Gastroesophageal sphincter (tissue), 4 donors: ENCODE results near the gene TMEM255B. TPM values are rescaled to one million over a fixed set of nuclear protein-coding genes. Genes with fewer than 3 reads are reported as not detected.

Experiments
- ATAC-seq: fragments of 150-250 bp; one replicate; pipeline ENCODE4 v1.9.1; 2016; ENCODE audit warnings: mild to moderate bottlenecking, moderate library complexity
- H3K27ac ChIP-seq, 4 donors: fragments of 200-600 bp; sonication (generic) in 3 of 4; 1 replicate in 3 of 4; 2 replicates in 1 of 4; pipeline ENCODE4 v1.5.1; 2016 to 2019
- H3K27me3 ChIP-seq: fragments of 200-600 bp; sonication (generic); one replicate; pipeline ENCODE4 v1.5.1; 2019
- H3K36me3 ChIP-seq, 2 donors: fragments of 200-600 bp; sonication (generic); one replicate each; pipeline ENCODE4 v1.5.1; 2019; ENCODE audit warnings: control low read depth in 1 of 2
- H3K4me1 ChIP-seq, 3 donors: fragments of 200-600 bp; sonication (generic); 1 replicate in 2 of 3; 2 replicates in 1 of 3; pipeline ENCODE4 v1.5.1; 2016 to 2019; ENCODE audit warnings: control low read depth in 2 of 3
- H3K4me3 ChIP-seq, 2 donors: fragments of 200-600 bp; sonication (generic); one replicate each; pipeline ENCODE4 v1.5.1; 2019; ENCODE audit warnings: mild to moderate bottlenecking in 1 of 2, moderate library complexity in 1 of 2
- H3K9me3 ChIP-seq, 3 donors: fragments of 200-600 bp; sonication (generic); one replicate each; pipeline ENCODE4 v1.5.1; 2017 to 2019; ENCODE audit warnings: control low read depth in 2 of 3
- EP300 ChIP-seq: sonication (generic); formaldehyde crosslinking; IDR thresholded peaks from one replicate; pipeline ENCODE4 v1.6.1; 2017; ENCODE audit warnings: antibody characterized with exemption, mild to moderate bottlenecking
- POLR2A ChIP-seq, 2 donors: fragments of 450-650 bp; IDR thresholded peaks; one replicate each; pipeline ENCODE4 v1.6.1; 2017; ENCODE audit warnings: antibody characterized with exemption in 2 of 2, mild to moderate bottlenecking in 2 of 2, moderate library complexity in 1 of 2
- POLR2AphosphoS5 ChIP-seq: sonication (generic); formaldehyde crosslinking; IDR thresholded peaks from one replicate; pipeline ENCODE4 v1.6.1; 2017; ENCODE audit warnings: antibody characterized with exemption
- WGBS, 2 donors: methylation state at CpG; one replicate each; pipeline ENCODE4 v1.1.5; 2018; ENCODE audit warnings: low coverage in 1 of 2; 5-methylcytosine and 5-hydroxymethylcytosine counted together
- total RNA-seq, 4 donors: library from RNA; depleted of rRNA; stranded (reverse); fragments of >200 nt; gene quantifications; one replicate each; pipeline ENCODE4 v1.1.0, GENCODE V29; 2016
- TF ChIP-seq, protein P1 (sequence below), 4 experiments: fragments of 200-600 bp in 2 of 4; fragments of 450-650 bp in 2 of 4; sonication (generic) in 1 of 4; IDR thresholded peaks; one replicate each; pipeline ENCODE4 v1.5.1; 2017 to 2019; ENCODE audit warnings: antibody characterized with exemption in 4 of 4, mild to moderate bottlenecking in 2 of 4, moderate library complexity in 2 of 4

TMEM255B gene
- total RNA-seq, 4 donors from 2014 or later, result 4.9 to 13.2 (median 7.8) TPM

DNA sequence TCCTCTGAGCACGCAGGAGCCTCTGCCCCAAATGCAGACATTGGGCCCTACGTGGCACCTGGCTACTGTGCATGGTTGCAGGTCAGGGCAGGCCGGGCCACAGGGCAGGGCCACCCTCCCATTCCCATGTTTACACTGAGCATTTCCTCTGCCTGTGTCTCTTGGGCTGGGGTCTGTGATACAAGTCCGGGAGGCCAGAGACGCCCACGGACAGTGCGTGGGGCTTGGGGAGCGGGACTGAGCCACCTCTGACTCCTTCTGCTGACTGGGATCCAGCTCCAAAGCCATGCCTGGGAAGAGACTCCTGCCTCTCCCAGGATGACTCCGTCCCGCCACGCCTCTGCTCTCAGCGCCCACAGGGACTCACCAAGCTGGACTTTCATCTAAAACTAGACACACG lies 86.0 kb downstream of the TMEM255B start:
- no peak for ATAC-seq
- no peaks in the 10 kb centered on the region for H3K27me3 ChIP-seq
- H3K27ac ChIP-seq, result peak overlapping the region in 3 of 4 donors; percentile 37 to 73 (median 37)
- peaks cover 0 to 50% of the 10 kb centered on the region in 2 donors for H3K36me3 ChIP-seq
- no peak overlapping the region for H3K4me3 ChIP-seq
- H3K4me1 ChIP-seq, result peaks cover 2 to 99% (median 28%) of the 10 kb centered on the region in 3 donors
- no peaks in the 10 kb centered on the region for H3K9me3 ChIP-seq
- 89% methylated on average over 8 of the region's 13 CpGs; no CpG with 5 or more reads in 1 of the 2 donors for WGBS, 2 donors
- TF ChIP-seq POLR2A (IDR thresholded peaks at IDR 0.05) (no peak), POLR2AphosphoS5 (no peak), EP300 (no peak)
- TF ChIP-seq, protein P1, sequence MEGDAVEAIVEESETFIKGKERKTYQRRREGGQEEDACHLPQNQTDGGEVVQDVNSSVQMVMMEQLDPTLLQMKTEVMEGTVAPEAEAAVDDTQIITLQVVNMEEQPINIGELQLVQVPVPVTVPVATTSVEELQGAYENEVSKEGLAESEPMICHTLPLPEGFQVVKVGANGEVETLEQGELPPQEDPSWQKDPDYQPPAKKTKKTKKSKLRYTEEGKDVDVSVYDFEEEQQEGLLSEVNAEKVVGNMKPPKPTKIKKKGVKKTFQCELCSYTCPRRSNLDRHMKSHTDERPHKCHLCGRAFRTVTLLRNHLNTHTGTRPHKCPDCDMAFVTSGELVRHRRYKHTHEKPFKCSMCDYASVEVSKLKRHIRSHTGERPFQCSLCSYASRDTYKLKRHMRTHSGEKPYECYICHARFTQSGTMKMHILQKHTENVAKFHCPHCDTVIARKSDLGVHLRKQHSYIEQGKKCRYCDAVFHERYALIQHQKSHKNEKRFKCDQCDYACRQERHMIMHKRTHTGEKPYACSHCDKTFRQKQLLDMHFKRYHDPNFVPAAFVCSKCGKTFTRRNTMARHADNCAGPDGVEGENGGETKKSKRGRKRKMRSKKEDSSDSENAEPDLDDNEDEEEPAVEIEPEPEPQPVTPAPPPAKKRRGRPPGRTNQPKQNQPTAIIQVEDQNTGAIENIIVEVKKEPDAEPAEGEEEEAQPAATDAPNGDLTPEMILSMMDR (IDR thresholded peaks at IDR 0.05), result no peak

DNA sequence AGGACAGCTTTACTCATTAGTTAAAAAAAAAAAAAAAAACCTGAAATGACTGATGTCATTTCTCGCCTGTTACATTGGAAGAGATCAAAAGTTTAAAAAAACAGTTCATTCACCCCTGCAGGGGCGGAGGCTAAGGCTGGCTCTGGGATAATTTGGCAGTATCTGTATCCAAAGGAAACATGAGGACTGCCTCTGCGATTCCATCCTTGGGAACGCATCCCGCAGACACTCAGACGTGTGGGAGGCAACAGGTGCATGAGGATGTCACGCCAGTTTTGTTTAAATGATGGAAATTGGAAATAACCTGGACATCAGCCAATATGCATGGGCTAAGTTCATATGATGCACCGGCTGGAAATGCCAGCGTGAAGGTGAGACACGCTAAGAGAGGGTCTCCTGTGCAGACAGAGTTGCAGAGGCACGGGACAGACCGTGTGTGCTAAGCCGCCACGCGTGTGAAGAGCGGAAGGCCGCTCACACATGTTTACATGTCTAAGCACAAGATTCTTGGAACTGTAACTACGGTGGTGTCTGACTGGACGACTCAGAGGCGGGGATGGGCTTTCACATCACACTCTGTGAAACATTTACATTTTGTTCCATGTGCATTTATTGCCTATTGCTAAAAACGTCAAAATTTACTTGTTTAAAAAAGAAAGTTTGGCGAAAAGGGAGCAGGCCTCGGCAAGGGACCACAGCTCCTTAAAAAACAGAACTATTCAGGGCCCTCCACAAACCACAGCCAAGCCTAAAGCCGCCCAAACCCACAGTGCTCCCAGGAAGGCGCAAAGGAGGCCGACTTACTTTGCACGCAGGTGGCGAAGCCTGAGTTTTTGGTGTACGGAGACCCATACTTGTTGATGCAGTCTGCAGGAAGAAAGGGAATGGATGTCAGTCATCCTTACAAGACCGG lies 87.0 kb downstream of the TMEM255B start:
- no peak for ATAC-seq
- no peaks in the 10 kb centered on the region for H3K9me3 ChIP-seq
- peaks cover 0 to 93% (median 19%) of the 10 kb centered on the region in 3 donors for H3K4me1 ChIP-seq
- 65 to 76% methylated on average over 22 to 25 of the region's 30 CpGs for WGBS, 2 donors
- no peak overlapping the region for H3K4me3 ChIP-seq
- H3K27ac ChIP-seq, result peak overlapping the region in 3 of 4 donors; percentile 33 to 73 (median 69)
- no peaks in the 10 kb centered on the region for H3K27me3 ChIP-seq
- TF ChIP-seq POLR2AphosphoS5, result no peak
- TF ChIP-seq, protein P1 (IDR thresholded peaks at IDR 0.05), result no peak
- no peak for TF ChIP-seq EP300
- no peak for TF ChIP-seq POLR2A (IDR thresholded peaks at IDR 0.05)
- peaks cover 0 to 50% of the 10 kb centered on the region in 2 donors for H3K36me3 ChIP-seq

DNA sequence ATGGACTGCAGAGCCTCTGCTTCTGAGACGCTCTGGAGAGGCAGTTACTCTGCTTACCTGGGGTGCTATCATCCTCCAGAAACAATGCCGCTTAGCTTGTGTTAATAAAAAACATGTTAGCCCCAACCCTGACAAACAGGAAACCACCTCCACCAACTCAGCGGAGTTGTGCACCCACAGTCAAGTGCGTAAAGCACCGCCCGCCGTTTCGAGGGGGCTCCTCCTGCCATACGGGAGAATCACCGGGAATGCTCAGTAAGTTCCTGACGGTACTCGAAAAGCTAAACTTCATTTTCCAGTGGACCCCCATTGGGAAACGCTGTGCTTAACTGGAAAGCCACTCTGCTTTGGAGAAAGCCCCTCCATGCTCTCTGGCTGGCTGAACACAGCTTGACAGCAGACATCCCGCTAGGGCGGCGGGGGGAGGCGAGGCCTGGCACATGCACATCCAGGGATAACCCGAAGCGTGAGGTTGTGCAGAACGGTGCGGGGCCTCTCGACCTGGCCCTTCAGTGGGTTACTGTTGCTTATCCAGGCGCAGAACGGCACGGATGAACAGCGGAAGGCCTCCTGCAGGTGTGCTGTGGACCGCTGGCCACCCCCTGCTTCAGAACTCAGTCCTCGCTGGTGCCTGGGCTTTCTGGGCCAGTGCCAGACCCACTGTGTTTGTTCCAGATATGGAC lies 87.8 kb downstream of the TMEM255B start:
- H3K36me3 ChIP-seq, result peaks cover 0 to 50% of the 10 kb centered on the region in 2 donors
- H3K9me3 ChIP-seq, result no peaks in the 10 kb centered on the region
- no peaks in the 10 kb centered on the region for H3K27me3 ChIP-seq
- H3K27ac ChIP-seq, result peak overlapping the region in 3 of 4 donors; percentile 33 to 73 (median 69)
- TF ChIP-seq EP300 (no peak), POLR2A (IDR thresholded peaks at IDR 0.05) (no peak), POLR2AphosphoS5 (no peak)
- TF ChIP-seq, protein P1 (IDR thresholded peaks at IDR 0.05), result no peak
- no peak overlapping the region for H3K4me3 ChIP-seq
- peaks cover 0 to 89% (median 18%) of the 10 kb centered on the region in 3 donors for H3K4me1 ChIP-seq
- ATAC-seq, result no peak
- WGBS, 2 donors, result 100% methylated on average over 1 of the region's 28 CpGs; no CpG with 5 or more reads in 1 of the 2 donors

- Histone ChIP-seq H3K4me3 (no peak overlapping the region), H3K4me1 (peaks cover 0 to 89% (median 25%) of the 10 kb centered on the region in 3 donors), H3K27ac (peak overlapping the region in 3 of 4 donors; percentile 61 to 73 (median 69)), H3K36me3 (peaks cover 0 to 40% of the 10 kb centered on the region in 2 donors), H3K27me3 (no peaks in the 10 kb centered on the region), H3K9me3 (no peaks in the 10 kb centered on the region)
- TF ChIP-seq POLR2AphosphoS5, result no peak
- TF ChIP-seq, protein P1 (IDR thresholded peaks at IDR 0.05), result no peak
- no peak for TF ChIP-seq POLR2A (IDR thresholded peaks at IDR 0.05)
- TF ChIP-seq EP300, result no peak
- no peak for ATAC-seq
- 67 to 69% methylated on average over 7 to 8 of the region's 8 CpGs for WGBS, 2 donors
These were observed 89.0 kb downstream of the TMEM255B start for GRCh38 chr13:113848020-113848419.
